GM18520 (cell line): ENCODE data around the gene U2AF2.

Experiments used
- ATAC-seq: cut with Tn5 transposase; IDR thresholded peaks from one replicate; pipeline ENCODE4 v1.9.1; 2021; ENCODE audit not compliant: unreplicated experiment

The U2AF2 gene

GRCh38 chr19:55654868-55655647 is at the start of gene U2AF2:
Gene U2AF2 (plus strand): TSS chr19:55655035. CDS start chr19:55655105, 70 bp downstream.
- ATAC-seq = peak; percentile 22

GRCh38 chr19:55605207-55605636 is 49.6 kb upstream of the U2AF2 start:
- peak; percentile 55 for ATAC-seq

- peak; percentile 7 for ATAC-seq
Measured at GRCh38 chr19:55605637-55606470, 49.0 kb upstream of the U2AF2 start, which contains the start of gene ZNF865. Gene ZNF865 (plus strand): TSS chr19:55605647. CDS start chr19:55613619, 7,972 bp downstream.

GRCh38 chr19:55606471-55606787 is 48.4 kb upstream of the U2AF2 start:
- no peak for ATAC-seq

- no peak for ATAC-seq
Measured at GRCh38 chr19:55606817-55607216, 48.0 kb upstream of the U2AF2 start.

GRCh38 chr19:55609326-55609725 is 45.5 kb upstream of the U2AF2 start:
- no peak for ATAC-seq

- ATAC-seq = no peak
Measured at GRCh38 chr19:55611300-55611982, 43.4 kb upstream of the U2AF2 start.

- ATAC-seq = no peak
Measured at GRCh38 chr19:55611983-55612645, 42.7 kb upstream of the U2AF2 start.

- no peak for ATAC-seq
Measured at GRCh38 chr19:55613396-55613795, 41.4 kb upstream of the U2AF2 start.

- no peak for ATAC-seq
Measured at GRCh38 chr19:55613930-55614710, 40.7 kb upstream of the U2AF2 start.

GRCh38 chr19:55614711-55615542 is 39.9 kb upstream of the U2AF2 start:
- ATAC-seq = no peak

- no peak for ATAC-seq
Measured at GRCh38 chr19:55615543-55616394, 39.1 kb upstream of the U2AF2 start.

- no peak for ATAC-seq
Measured at GRCh38 chr19:55616395-55616875, 38.4 kb upstream of the U2AF2 start.

- ATAC-seq = no peak
Measured at GRCh38 chr19:55617426-55617825, 37.4 kb upstream of the U2AF2 start.

GRCh38 chr19:55618426-55618825 is 36.4 kb upstream of the U2AF2 start:
- no peak for ATAC-seq

- ATAC-seq = no peak
Measured at GRCh38 chr19:55619286-55619685, 35.5 kb upstream of the U2AF2 start.

- no peak for ATAC-seq
Measured at GRCh38 chr19:55620410-55621204, 34.2 kb upstream of the U2AF2 start.
